GM23338 (cell line): ENCODE results near the gene IGSF21. TPM values are rescaled to one million over a fixed set of nuclear protein-coding genes. Genes with fewer than 3 reads are reported as not detected.

Experiments
- ATAC-seq: fragments of 200-7000 bp; cut with Tn5 transposase; 3 replicates; pipeline ENCODE4 v1.9.1; 2020
- DNase-seq: peaks from one replicate; pipeline ENCODE4 v3.0.0-alpha.2; 2015; ENCODE audit warnings: low spot score
- H2AFZ ChIP-seq: fragments of 200-600 bp; sonication (generic); 2 replicates; pipeline ENCODE4 v1.8.0; 2016; ENCODE audit warnings: antibody characterized with exemption, mild to moderate bottlenecking, moderate library complexity
- H3F3A ChIP-seq: fragments of 200-600 bp; sonication (generic); replicated peaks from 2 replicates; pipeline ENCODE4 v1.8.0; 2017; ENCODE audit warnings: antibody characterized with exemption, mixed run types, low read depth
- H3K27ac ChIP-seq: fragments of 200-600 bp; sonication (generic); 2 replicates; pipeline ENCODE4 v1.6.1; 2016; ENCODE audit warnings: low read depth
- H3K27me3 ChIP-seq: fragments of 200-600 bp; sonication (generic); 2 replicates; pipeline ENCODE4 v1.8.0; 2016; ENCODE audit warnings: mild to moderate bottlenecking, mixed run types, moderate library complexity; ENCODE audit not compliant: insufficient read depth
- H3K36me3 ChIP-seq: fragments of 200-600 bp; sonication (generic); 2 replicates; pipeline ENCODE4 v1.8.0; 2016; ENCODE audit warnings: mild to moderate bottlenecking; ENCODE audit not compliant: insufficient read depth
- H3K4me1 ChIP-seq: fragments of 200-600 bp; sonication (generic); 2 replicates; pipeline ENCODE4 v1.8.0; 2016; ENCODE audit warnings: mild to moderate bottlenecking, moderate library complexity; ENCODE audit not compliant: insufficient read depth
- H3K4me2 ChIP-seq: fragments of 200-600 bp; sonication (generic); 2 replicates; pipeline ENCODE4 v1.7.1; 2017; ENCODE audit warnings: mixed run types
- H3K4me3 ChIP-seq: fragments of 200-600 bp; sonication (generic); 2 replicates; pipeline ENCODE4 v1.6.1; 2016; ENCODE audit warnings: mixed run types
- H3K79me2 ChIP-seq: fragments of 200-600 bp; sonication (generic); replicated peaks from 2 replicates; pipeline ENCODE4 v1.8.0; 2017; ENCODE audit warnings: mild to moderate bottlenecking; ENCODE audit not compliant: insufficient read depth
- H3K9me2 ChIP-seq: fragments of 200-600 bp; sonication (generic); 2 replicates; pipeline ENCODE4 v1.8.0; 2017; ENCODE audit not compliant: insufficient read depth
- H4K20me1 ChIP-seq: fragments of 200-600 bp; sonication (generic); replicated peaks from 2 replicates; pipeline ENCODE4 v1.8.0; 2017; ENCODE audit warnings: mild to moderate bottlenecking; ENCODE audit not compliant: insufficient read depth
- H3K27ac Mint-ChIP-seq: 2 replicates; pipeline ENCODE4 v1.8.0; 2020; ENCODE audit warnings: inconsistent platforms, mild to moderate bottlenecking, moderate library complexity, mixed read lengths
- H3K27me3 Mint-ChIP-seq: 3 replicates; pipeline ENCODE4 v1.8.0; 2022; ENCODE audit warnings: low read depth, mild to moderate bottlenecking, moderate library complexity, mixed read lengths, inconsistent platforms; ENCODE audit not compliant: insufficient read depth, poor library complexity
- H3K36me3 Mint-ChIP-seq: 3 replicates; pipeline ENCODE4 v1.8.0; 2021; ENCODE audit warnings: low read depth, mild to moderate bottlenecking, inconsistent platforms, moderate library complexity, mixed read lengths
- H3K4me1 Mint-ChIP-seq: 3 replicates; pipeline ENCODE4 v1.8.0; 2020; ENCODE audit warnings: mild to moderate bottlenecking, inconsistent platforms, mixed read lengths
- H3K4me3 Mint-ChIP-seq: 3 replicates; pipeline ENCODE4 v1.8.0; 2021; ENCODE audit warnings: moderate library complexity, mild to moderate bottlenecking, inconsistent platforms, mixed read lengths
- H3K9me3 Mint-ChIP-seq: 3 replicates; pipeline ENCODE4 v1.8.0; 2020; ENCODE audit warnings: moderate library complexity, mild to moderate bottlenecking, inconsistent platforms, mixed read lengths
- CREB1 ChIP-seq: fragments of 250-450 bp; sonication (Bioruptor Pico); IDR thresholded peaks from 2 replicates; pipeline ENCODE4 v1.5.0; 2020; ENCODE audit warnings: low read depth, mild to moderate bottlenecking, moderate library complexity
- CTCF ChIP-seq, 2 experiments: fragments of 200-600 bp in 1 of 2; sonication (generic) in 1 of 2; conservative IDR thresholded peaks; 2 replicates each; pipeline versions ENCODE4 v1.5.1 to v1.6.1; 2016 to 2017; ENCODE audit warnings: antibody characterized with exemption in 2 of 2, low read depth in 2 of 2, mild to moderate bottlenecking in 2 of 2, moderate library complexity in 1 of 2
- NANOG ChIP-seq: IDR thresholded peaks from 2 replicates; pipeline ENCODE4 v1.6.1; 2016; ENCODE audit warnings: antibody characterized with exemption, borderline replicate concordance
- STAT1 ChIP-seq: IDR thresholded peaks from one replicate; pipeline ENCODE4 v1.6.1; 2016; ENCODE audit warnings: antibody characterized with exemption; ENCODE audit not compliant: unreplicated experiment
- ZNF114 ChIP-seq: fragments of 250-450 bp; sonication (Bioruptor Pico); IDR thresholded peaks from 2 replicates; pipeline ENCODE4 v1.5.0; 2020; ENCODE audit warnings: mild to moderate bottlenecking, moderate library complexity
- ZNF331 ChIP-seq: fragments of 250-450 bp; sonication (Bioruptor Pico); IDR thresholded peaks from 2 replicates; pipeline ENCODE4 v1.5.0; 2020; ENCODE audit warnings: low read depth, mild to moderate bottlenecking, moderate library complexity
- ZNF462 ChIP-seq: fragments of 250-450 bp; sonication (Bioruptor Pico); IDR thresholded peaks from 2 replicates; pipeline ENCODE4 v1.5.0; 2020; ENCODE audit warnings: mild to moderate bottlenecking, moderate library complexity
- polyA plus RNA-seq: library from polyadenylated mRNA; unstranded; fragments of >200 nt; fragmentation: Nextera tagmentation; extraction: Ambion mirVana; gene quantifications from 2 replicates; pipeline ENCODE4 v1.2.1, GENCODE V29; 2016
- total RNA-seq: library from RNA; depleted of rRNA; stranded (reverse); fragments of >200 nt; shearing (Covaris generic); gene quantifications from 2 replicates; pipeline ENCODE4 v1.2.3, GENCODE V29; 2014
- TF ChIP-seq, protein P1 (sequence below): IDR thresholded peaks from 2 replicates; pipeline ENCODE4 v1.6.1; 2016; ENCODE audit warnings: antibody characterized with exemption

Gene IGSF21
- total and polyA plus RNA-seq, 2 experiments from 2014 or later = 15.6 to 15.7 TPM

- H3F3A ChIP-seq = no peaks in the 10 kb centered on the region
- H3K27me3 Mint-ChIP-seq = peaks cover 10% of the 10 kb centered on the region
- no peak overlapping the region for H3K4me2 ChIP-seq
- H3K36me3 ChIP-seq = no peaks in the 10 kb centered on the region
- H3K36me3 Mint-ChIP-seq = peaks cover 3% of the 10 kb centered on the region; the same call in 2 of the 3 replicates
- TF ChIP-seq CTCF (conservative IDR thresholded peaks at IDR 0.05; ENCODE audit: low read depth in 2 of 2) (peak; percentile 17 to 55; a peak in 2 of 4 replicates), ZNF114 (CRISPR knock-in tag) (no peak)
- ATAC-seq (peak; percentile 34; the same call in 1 of the 3 replicates), DNase-seq (peak; percentile 37)
- H3K27ac Mint-ChIP-seq = no peak overlapping the region
- H3K4me3 ChIP-seq = no peak overlapping the region
- peaks cover 20% of the 10 kb centered on the region for H3K4me1 ChIP-seq
- peaks cover 5% of the 10 kb centered on the region for H4K20me1 ChIP-seq
- H3K9me2 ChIP-seq = peaks cover 4% of the 10 kb centered on the region; the same call in 1 of the 2 replicates
- no peak overlapping the region for H3K27ac ChIP-seq
- H3K27me3 ChIP-seq = no peaks in the 10 kb centered on the region
- H3K9me3 Mint-ChIP-seq = no peaks in the 10 kb centered on the region
- H3K4me1 Mint-ChIP-seq = peaks cover 22% of the 10 kb centered on the region
- no peak overlapping the region for H3K4me3 Mint-ChIP-seq
- H2AFZ ChIP-seq = no peak overlapping the region
- peaks cover 8% of the 10 kb centered on the region for H3K79me2 ChIP-seq
Observed at GRCh38 chr1:18120638-18121037, 13.0 kb downstream of the IGSF21 start.

GRCh38 chr1:18121072-18121820 is 13.6 kb downstream of the IGSF21 start:
- Histone ChIP-seq H3K79me2 (peaks cover 8% of the 10 kb centered on the region; the same call in 1 of the 2 replicates), H2AFZ (no peak overlapping the region), H3K4me3 (no peak overlapping the region), H3K9me2 (peaks cover 4% of the 10 kb centered on the region; the same call in 1 of the 2 replicates), H3K36me3 (no peaks in the 10 kb centered on the region), H3K27me3 (no peaks in the 10 kb centered on the region), H3K4me2 (no peak overlapping the region), H3F3A (no peaks in the 10 kb centered on the region), H3K27ac (no peak overlapping the region), H4K20me1 (peaks cover 5% of the 10 kb centered on the region), H3K4me1 (peaks cover 20% of the 10 kb centered on the region)
- TF ChIP-seq NANOG (no peak), CREB1 (CRISPR knock-in tag) (no peak), ZNF331 (no peak), ZNF462 (CRISPR knock-in tag) (no peak), STAT1 (no peak)
- TF ChIP-seq, protein P1, sequence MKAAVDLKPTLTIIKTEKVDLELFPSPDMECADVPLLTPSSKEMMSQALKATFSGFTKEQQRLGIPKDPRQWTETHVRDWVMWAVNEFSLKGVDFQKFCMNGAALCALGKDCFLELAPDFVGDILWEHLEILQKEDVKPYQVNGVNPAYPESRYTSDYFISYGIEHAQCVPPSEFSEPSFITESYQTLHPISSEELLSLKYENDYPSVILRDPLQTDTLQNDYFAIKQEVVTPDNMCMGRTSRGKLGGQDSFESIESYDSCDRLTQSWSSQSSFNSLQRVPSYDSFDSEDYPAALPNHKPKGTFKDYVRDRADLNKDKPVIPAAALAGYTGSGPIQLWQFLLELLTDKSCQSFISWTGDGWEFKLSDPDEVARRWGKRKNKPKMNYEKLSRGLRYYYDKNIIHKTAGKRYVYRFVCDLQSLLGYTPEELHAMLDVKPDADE = no peak
- Mint-ChIP-seq H3K27me3 (peaks cover 12% of the 10 kb centered on the region), H3K27ac (no peak overlapping the region), H3K4me1 (peaks cover 27% of the 10 kb centered on the region), H3K36me3 (peaks cover 3% of the 10 kb centered on the region; the same call in 2 of the 3 replicates), H3K9me3 (no peaks in the 10 kb centered on the region), H3K4me3 (no peak overlapping the region)
- ATAC-seq (no peak), DNase-seq (no peak)
